HS-27A (cell line): ENCODE measurements around the gene LAMTOR3.

Source experiments
- DNase-seq: peaks from one replicate; pipeline ENCODE4 v3.0.0-alpha.2; 2012; ENCODE audit warnings: low read depth, missing footprints

LAMTOR3 gene

DNA sequence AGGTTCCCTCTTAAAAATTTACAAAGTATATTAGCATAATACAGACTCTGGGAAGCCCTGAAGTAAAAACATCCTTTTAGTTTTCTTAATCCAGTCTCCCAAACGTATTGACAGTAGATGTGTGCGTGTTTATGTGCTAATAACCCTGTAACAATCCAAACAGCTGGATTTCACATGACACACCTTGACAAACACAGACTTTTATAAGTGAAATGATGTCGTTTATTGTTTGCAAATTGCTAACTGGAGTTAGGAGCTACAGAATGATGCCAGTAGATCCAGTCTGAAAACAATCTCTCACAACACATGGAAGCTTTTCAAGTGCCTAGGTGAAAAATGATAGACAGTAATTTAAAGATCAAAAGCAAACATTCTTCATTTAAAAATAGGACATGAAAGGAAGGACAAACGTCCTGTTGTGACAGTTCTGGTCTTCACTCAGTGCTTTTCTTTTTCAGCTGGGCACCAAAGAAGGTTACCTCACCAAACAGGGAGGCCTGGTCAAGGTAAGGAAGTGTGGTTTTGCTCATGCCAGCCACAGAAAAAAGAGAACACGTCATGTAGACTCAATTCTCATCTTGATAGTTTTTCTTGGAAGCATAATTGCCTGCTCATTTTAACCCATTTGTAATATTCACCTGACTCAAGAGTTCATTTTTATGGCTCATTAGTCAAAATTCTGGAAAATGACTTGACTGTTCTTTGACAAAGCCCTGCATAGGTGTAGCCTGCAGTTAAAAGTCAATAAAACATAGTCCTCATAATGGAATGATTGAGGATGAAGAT is 32.9 kb downstream of the LAMTOR3 start:
- DNase-seq: no peak

DNA sequence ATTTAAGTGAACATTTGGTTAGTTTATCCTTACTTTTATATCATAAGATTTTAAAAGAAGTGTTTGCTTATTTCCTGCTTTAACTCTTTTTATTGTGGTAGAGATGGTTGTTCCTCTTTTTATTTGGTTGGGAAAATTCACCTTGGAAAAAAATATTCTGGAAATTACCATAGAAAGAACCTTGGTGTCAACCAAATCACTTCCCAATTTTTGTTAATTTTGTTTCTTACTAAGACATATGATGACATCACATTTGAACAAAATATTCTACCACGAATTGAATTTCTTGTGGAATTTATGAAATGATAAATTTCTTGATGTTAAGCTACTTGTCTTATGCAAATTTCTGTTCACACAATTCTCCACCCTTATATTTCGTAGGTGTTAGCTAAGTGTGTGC is 33.7 kb downstream of the LAMTOR3 start:
- DNase-seq: no peak

DNA sequence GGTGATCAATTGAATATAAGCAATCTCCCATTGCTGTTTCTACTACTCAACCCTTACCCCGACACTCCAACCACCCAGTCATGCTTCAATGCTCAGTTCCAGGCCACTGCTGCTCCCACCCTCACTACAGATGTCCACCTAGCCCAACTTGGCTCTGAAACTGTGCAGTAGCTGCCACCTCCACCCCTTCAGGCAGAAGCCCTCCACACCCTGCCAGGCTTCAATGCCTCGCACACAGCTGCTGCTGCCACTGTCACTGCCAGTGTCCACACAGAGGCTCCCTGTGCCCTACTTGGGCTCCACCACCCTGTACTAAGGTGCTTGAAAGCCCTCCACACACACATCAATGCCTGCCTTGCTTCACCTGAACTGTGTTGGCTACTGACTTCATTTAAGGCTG is 34.6 kb downstream of the LAMTOR3 start:
- DNase-seq: no peak

DNA sequence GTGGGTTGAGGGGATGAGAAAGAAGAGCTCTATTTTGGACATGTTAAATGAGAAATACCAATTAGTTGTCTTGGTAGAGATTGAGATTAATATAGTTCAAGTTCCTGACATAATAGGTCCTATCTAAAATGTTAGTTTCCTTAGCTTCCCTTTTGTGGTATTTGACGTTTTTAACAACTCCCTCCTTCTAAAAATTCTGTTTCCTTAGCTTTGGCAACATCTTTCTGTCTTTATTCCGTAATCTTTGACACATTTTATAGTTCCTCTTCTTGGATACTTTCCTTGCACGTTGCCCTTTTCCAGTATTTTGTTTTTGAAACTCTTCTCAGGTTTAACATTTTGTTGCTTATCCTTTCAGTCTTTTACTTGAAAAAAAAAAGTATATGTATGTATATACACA is 36.9 kb downstream of the LAMTOR3 start:
- DNase-seq: no peak

DNA sequence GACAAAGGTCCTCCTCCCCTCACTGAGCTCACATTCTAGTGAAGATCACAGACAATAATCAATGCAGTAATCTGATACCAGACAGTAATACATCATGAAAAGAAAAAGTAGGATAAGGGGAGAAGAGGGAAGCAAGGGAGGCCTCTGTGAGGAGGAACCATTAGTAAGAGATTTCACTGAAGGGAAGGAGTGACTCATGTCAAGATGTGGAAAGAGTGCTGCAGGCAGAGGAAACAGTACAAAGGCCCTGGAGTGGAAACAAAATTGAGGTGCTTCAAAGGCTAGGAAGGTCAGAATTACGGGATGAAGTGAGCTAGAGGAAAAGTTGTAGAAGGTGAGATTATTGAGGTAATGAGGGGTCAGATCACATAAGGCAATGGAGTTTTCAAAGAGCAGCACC is 38.1 kb downstream of the LAMTOR3 start:
- no peak for DNase-seq

DNA sequence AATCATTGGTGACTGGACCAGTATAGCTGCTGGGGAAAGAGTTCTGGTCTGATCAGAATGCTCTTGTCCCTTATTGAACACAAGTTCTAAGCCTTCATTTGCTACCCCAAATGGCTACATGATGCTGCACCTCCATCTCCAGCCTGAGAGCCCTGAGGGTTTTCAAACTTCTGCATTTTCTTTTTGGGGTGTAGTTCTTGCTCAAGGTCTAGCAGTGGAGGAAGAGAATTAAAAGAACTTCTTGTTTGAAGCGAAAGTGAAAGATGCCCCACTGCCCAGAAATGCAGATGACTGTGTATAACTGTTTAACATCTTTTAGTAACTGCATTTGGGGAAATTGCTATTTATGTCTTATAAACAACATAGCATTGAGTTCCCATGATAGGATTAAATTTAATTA is 38.5 kb downstream of the LAMTOR3 start:
- no peak for DNase-seq

DNA sequence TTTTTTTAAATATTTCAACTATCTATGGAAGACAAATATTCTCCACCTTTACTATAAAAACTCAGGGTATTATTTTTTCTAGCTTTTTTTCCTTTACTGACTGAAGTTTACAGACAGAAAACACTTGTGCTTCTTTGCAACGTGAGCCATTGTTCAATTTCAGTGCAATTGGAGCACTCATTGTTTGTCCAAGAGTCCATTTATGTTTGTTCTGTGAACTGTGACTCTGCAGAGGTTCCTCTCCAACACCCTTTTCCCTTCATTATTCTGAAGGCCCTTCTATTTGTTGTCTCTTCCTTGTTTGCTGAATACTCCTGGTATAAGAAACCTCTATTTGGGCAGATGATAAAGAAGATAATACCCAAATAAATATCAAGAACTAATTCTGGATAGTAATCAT is 40.2 kb downstream of the LAMTOR3 start:
- DNase-seq: no peak

DNA sequence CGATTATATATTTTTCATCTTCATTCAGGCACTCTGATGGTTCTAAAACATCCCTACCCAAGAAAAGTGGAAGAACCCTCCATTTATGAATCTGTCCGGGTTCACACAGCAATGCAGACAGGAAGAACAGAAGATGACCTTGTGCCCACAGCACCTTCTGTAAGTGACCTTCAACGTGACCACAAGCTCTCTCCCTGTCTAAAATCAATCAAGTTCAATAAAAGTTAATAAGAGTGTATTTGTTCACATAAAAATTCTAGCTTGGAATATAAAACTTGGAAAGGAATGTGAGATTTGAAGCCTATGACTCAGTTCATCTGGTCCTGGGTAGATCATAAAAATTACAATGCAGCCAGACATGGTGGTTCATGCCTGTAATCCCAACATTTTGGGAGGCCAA is 41.0 kb downstream of the LAMTOR3 start:
- DNase-seq: no peak

DNA sequence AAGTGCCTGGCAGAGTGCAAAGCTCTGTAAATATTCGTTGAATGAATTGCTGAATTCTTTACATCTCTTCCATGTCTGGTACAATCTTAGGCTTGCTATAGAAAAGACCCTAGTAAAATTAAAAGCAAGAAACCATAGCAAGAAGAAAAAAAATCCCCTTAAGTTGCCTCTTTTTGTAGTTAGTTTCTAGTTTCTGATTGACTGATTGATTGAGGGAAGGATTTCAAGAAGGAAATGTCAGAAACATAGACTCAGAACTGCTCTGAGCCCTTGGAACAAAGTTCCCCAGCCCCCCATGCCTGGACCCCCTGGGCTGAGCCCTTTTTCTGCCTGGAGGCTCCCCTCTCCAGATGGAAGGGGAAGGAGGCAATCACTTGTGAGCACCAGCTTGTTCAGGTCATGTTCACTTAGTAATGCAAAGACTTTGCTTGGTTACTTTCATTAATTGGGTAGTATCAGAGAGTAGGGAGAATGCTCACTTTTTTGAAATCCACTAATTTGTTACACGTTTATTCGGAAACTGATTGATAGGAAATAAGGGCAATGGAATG is 42.0 kb downstream of the LAMTOR3 start:
- DNase-seq: no peak

DNA sequence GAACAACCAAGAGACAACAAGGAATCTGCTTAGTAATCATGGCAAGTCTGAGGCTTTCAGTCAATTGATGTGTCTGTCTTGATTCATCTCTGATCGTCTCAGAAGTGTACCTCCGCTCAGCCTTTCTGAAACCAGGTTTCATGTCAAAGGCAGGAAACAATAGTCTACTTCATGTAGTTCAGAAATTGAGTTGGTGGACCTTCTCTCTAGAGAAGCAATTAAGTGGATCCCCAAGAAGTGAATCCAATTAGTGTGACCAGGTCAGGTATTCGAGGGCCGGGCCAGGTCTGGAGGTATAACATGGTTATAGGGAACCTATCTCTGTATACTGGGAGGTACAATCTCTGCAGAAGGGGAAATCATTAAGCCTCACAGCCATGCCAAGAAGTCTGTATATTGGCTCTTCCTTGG is 45.6 kb downstream of the LAMTOR3 start:
- DNase-seq: no peak

DNA sequence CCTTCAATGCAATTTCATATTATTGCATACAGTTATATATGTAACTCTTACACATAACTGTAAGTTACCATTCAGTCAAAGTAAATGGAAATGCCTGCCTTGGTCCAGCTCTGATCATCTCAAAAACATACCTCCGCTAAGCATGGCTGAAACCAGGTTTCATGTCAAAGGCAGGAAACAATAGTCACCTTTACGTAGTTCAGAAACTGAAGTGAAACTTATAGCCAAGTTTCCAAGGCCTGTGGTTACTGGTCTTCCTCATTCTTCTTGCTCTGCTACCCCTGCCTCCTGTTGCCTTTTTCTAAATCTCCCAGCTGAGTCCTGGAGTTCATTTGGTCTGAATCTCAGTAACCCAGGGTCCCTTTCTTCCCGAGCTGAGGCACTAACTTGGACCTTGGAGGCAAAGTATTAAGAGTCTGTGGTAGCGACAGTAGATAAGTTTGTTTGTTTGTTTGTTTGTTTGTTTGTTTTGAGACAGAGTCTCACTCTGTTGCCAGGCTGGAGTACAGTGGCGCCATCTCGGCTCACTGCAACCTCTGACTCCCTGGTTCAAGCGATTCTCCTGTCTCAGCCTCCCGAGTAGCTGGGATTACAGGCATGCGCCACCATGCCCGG is 46.8 kb downstream of the LAMTOR3 start:
- DNase-seq: no peak

DNA sequence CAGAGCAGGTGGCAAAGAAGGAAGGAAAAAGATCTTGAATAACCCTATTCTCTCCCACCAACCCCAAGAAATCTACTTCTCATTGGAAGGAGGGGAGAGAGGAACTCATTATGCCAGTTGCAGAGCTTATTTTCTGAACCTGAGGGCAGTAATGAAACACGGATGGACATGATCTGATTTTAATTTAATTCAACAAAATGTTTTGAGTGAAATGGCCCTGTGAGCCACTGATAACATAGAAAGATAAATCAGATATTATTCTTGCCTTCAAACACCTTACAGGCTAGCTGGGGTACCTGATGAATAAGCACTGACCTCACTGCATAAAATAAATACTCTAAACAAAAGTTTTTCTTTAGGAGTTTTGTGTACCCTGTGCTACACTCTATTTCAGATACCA is 47.3 kb downstream of the LAMTOR3 start:
- DNase-seq: no peak

DNA sequence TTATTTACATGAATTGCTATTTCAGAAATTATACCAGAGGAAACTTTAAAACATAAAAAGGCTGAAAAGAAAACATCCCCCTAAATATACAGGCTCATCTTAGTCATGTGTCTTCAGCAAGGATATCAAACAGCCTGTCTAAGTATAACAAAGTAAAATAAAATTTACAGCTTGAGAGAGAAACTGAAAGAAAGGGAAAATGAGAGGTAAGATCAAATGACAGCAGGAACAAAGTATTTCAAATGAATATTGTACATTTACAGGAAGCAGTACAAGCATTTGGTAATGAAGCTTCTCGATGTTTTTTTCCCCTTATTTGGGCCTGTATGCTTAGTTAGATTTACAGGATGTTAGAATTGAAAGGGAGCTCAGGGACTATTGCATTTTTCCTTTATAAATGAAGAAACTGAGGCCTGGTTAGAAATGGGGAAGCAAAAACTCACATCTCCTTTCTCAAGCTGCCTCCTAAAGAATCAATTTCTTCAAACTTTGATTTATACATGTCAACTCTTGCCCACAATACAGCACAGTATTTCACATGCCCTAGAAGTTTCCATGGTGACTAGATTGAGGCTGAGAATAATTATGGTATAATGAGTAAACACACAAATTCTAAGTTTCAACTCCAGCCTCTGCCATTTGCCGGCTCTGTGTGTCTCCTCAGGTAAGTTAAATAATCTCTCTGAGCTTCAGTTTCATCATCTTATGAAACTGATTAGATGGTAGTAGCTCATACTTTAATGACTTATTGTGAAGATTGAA is 48.3 kb downstream of the LAMTOR3 start:
- DNase-seq: no peak

DNA sequence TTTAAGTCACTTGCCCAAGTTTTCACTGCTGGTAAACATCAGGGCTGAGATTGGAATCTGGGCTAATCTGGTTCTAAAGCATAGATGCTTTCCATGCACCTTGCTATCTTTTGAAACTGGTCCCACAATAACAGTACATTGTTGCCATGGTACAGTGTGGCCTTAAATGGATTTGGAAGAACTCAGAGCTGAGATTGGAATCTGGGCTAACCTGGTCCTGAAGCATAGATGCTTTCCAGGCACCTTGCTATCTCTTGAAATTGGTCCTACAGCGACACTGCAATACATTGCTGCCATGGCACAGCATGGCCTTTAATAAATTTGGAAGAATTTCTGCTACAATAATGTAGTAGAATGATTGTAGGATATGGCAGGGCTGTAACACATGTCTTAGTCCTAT is 49.0 kb downstream of the LAMTOR3 start:
- no peak for DNase-seq

DNA sequence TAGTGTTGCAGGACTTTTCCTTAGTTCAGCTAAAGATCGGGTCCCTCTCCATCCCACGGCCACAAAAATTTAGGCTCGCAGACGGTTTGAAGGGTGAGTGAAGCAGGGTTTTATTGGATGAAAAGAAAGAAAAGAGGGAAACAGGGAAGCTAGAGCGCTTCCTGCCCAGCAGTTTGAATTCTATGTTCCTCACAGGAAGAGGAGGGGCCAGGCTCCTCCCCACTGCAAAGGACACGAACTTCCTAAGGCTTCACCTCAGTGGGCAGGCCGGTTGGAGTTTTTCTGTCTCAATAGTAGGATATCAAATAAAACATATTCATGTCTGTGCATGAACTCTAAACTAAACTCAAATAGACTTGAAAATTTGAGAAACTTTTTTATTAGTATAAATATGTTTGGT is 50.2 kb downstream of the LAMTOR3 start:
- DNase-seq: no peak

DNA sequence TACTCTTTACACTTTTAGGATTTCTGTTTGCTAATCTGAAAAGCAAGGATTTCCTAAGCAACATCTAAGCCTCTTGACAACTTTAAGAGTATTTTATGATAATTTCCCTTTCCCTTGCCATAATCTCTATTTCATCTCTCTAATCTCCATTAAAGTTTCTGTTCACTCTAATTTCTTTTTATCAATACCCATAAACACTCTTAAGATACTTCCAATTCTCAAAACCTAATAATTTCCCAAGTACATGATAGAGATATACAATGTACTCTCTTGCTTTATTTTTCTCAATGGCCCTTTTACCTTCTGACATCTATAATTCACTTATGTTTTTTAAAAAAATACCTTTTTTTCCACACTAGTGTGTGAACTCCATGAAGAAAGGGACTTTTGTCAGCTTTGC is 50.8 kb downstream of the LAMTOR3 start:
- no peak for DNase-seq

DNA sequence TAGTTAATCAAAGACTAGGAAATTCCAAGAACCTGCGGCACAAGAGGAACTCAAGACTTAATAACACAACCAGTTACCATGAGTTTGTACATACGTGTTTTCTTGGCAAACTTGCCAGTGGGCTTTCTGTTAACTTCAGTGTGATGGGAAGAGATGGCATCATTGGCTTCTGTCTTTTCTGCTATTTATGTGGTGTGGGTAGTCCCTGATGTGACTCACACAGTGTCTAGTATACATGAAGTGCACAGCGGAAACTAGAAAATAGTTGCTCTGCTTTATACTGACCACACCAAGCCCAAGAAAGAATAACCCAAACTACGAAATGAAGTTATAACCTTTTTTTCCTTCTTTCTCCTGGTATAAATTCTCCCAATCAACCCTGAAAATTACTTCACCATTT is 53.1 kb downstream of the LAMTOR3 start:
- DNase-seq: no peak

DNA sequence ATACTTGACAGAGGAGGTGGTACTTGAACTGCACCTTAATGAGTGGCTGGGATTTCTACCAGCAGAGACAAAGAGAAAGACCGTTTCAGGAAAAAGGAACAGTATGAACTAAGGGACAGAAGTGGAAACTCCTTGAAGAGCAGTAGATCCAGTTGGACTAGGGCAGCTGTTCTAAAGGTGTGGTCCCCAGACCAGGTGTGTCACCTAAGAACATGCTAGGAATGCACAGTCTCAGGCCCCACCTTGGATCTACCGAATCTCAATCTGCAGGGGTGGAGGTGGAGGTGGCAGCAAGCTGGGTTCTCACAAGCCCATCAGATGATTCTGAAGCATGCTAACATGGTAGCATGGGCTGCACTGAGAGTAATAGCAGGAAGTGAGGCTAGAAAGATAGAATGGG is 55.3 kb downstream of the LAMTOR3 start:
- no peak for DNase-seq

DNA sequence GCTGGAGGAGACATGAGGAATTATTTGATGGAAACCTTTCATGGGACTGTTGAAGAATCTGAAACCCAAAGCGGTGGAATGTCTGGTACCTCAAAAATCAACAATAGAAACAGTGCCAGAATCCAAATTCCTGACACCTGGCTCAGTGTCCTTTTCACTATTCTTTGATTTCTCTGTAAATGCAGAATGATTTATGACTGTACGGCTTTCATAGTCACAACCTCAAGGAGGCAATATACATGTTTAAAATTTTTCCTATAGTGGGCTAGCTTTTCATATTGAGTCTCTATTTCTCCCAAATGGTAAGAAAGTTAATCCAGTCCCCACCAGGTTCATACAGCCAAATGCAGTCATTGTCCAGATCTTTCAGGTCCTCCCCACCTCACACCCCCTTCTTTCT is 58.3 kb downstream of the LAMTOR3 start:
- DNase-seq: no peak

DNA sequence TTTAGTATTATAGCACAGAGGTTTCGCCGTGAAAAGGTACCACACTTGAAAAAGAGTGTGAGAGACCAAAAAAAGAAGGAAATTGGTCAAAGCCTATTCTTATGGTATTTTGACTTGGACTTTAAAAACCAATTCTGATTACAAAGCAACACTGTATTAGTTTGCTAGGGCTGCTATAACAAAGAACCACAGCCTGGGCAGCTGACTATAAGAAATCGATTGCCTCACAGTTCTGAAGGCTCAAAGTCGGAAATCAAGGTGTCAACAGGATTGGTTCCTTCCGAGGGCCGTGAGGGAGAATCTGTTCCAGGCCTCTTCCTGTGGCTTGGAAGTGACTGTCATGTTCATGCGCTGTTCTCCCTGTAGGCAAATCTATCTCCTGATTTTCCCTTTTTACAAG is 59.7 kb downstream of the LAMTOR3 start:
- DNase-seq: no peak

DNA sequence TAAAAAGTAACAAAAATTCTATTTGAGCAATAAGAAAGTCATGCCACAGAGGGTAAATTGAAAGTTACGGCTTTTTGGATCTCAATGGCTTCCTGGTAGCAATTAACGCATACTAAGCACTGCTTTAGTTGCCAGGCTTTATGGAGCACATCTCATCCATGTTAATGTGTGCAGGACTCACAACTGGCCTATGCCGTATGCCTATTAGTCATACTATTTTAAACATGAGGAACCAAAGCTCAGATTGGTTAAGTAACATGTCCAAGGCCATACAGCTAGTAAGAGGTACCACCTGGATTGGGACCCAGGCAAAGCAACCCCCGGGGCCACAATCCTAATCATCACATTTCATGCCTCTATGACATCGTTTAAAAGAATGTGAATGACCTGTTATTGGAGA is 60.5 kb downstream of the LAMTOR3 start:
- no peak for DNase-seq

DNA sequence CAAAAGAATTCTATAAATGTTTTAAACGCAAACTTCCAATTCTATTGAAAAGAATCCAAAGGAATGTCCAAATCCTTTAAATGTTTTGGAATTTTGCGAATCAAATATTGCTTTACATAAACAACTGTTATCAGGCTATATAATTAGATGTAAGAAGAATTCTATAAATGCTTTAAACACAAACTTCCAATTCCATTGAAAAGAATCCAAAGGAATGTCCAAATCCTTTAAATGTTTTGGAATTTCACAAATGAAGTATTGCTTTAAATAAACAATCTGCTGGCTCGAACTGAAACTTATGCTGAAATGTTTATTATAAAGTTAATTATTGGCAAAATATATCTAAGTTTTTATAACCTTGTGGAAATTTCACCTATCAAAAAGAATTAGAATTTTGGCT is 61.5 kb downstream of the LAMTOR3 start:
- DNase-seq: no peak

DNA sequence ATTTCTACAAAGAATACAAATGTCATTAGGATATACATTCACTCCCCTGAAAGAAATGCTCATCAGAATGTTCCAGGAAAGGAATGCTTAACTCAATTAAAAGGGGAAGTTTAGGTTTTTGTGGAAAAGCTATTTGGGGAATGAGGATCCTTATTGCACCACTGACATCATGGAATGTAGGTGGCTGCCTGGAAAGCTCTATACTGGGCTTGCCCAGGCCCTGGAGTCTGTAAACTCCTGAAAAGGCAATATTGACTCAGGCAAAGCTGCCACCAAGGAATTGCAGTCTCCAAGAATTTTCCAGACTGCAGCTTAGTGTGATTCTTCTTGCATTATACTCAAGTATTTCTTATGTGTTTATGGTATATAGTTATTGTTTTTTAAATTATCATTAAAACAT is 61.9 kb downstream of the LAMTOR3 start:
- no peak for DNase-seq
